Hematopoietic multipotent progenitor cell treated with erythropoietin and hydrocortisone succinate and interleukin-3 and kit ligand, for 17 days (in vitro differentiated cells): Measurements from ENCODE around the gene DNAJC18.

Experiments used
- DNase-seq: peaks from one replicate; pipeline ENCODE4 v3.0.0-alpha.2; 2015; ENCODE audit warnings: low spot score

Gene DNAJC18

GRCh38 chr5:139363937-139364336 is 75.4 kb downstream of the DNAJC18 start:
- no peak for DNase-seq

GRCh38 chr5:139361835-139362429 is 77.4 kb downstream of the DNAJC18 start:
- DNase-seq: no peak

- no peak for DNase-seq
Observed at GRCh38 chr5:139360384-139360783, 78.9 kb downstream of the DNAJC18 start.
